Measurements from ENCODE around the gene CEACAM1. TPM values are rescaled to one million over a fixed set of nuclear protein-coding genes. Genes with fewer than 3 reads are reported as not detected.
"Not testable (repeated sequence)": the region's sequence is repeated elsewhere in the genome, so short reads cannot be mapped to it uniquely, and the experiment has no call there.

CEACAM1 gene
- total and polyA plus RNA-seq, 9 donors, result 0.92 to 7.3 (median 2.8) TPM

DNA sequence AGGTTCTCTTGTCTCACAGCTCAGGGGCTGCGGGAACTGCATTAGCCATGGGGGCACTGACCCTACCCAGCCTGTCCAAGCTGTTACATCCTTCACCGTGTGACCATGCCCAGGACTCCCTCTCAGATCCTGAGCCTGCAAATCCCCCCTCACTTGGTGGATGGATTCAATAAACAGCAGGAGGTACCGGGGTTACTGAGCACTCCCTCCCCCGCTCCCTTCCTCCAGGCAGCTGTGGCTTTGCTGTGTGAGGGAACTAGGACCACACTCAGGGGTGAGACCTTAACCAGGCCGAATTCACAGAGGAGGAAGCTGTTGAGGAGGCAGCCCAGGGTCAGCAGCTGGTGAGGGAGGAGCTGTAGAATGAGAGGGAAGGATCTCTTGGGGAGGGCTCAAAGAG is 27.0 kb upstream of the CEACAM1 start:
- Histone ChIP-seq H3K27me3 (no peaks in the 10 kb centered on the region), H3K4me3 (no peak overlapping the region), H3K27ac (no peak overlapping the region), H3K36me3 (no peaks in the 10 kb centered on the region), H3K4me1 (ENCODE audit: insufficient read depth) (peaks cover 2% of the 10 kb centered on the region), H3K9me3 (no peaks in the 10 kb centered on the region)
- TF ChIP-seq CTCF (IDR thresholded peaks at IDR 0.05), result no peak
- no peak for TF ChIP-seq EP300 (IDR thresholded peaks at IDR 0.05)
- TF ChIP-seq POLR2A (IDR thresholded peaks at IDR 0.05), result no peak
- no peak for DNase-seq
- intact Hi-C loops (cut with DNase I), result no loop called here
- WGBS, 3 donors, result 24 to 29% (median 26%) methylated on average over 5 of the region's 5 CpGs

DNA sequence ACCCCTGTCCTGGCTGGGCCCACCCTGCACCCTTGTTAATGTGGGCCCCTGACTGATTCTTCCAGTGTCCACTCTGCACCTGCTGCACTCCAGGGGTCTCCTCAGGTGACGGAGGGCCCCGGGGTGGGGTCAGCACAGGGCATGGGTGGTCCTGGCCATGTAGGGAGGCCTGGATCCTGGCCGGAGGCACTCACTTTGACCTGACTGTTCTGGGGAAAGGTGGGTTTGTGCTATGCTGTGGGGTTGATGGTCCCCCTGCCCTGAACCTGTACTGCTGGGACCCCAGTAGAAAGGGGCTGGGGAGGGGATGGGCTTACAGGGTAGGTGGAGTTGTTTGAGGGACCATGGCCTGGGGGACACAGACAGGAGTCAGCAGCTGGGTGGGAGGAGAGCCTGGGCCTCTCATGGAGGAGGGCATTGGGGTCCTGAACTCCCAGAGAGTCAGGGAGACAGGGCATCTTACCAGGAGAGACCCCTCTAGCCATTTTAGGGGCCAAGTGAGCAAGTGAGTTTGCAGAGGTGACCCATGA is 25.8 kb upstream of the CEACAM1 start:
- TF ChIP-seq CTCF (IDR thresholded peaks at IDR 0.05) (no peak), POLR2A (IDR thresholded peaks at IDR 0.05) (no peak)
- H3K27ac ChIP-seq, result no peak overlapping the region
- WGBS, 3 donors, result 87 to 94% (median 88%) methylated on average over 3 of the region's 3 CpGs
- no peak for DNase-seq
- no peaks in the 10 kb centered on the region for H3K36me3 ChIP-seq
- peaks cover 2% of the 10 kb centered on the region for H3K4me1 ChIP-seq (ENCODE audit: insufficient read depth)
- H3K27me3 ChIP-seq, result no peaks in the 10 kb centered on the region
- no peaks in the 10 kb centered on the region for H3K9me3 ChIP-seq
- intact Hi-C loops (cut with DNase I), result no loop called here
- H3K4me3 ChIP-seq, result no peak overlapping the region

DNA sequence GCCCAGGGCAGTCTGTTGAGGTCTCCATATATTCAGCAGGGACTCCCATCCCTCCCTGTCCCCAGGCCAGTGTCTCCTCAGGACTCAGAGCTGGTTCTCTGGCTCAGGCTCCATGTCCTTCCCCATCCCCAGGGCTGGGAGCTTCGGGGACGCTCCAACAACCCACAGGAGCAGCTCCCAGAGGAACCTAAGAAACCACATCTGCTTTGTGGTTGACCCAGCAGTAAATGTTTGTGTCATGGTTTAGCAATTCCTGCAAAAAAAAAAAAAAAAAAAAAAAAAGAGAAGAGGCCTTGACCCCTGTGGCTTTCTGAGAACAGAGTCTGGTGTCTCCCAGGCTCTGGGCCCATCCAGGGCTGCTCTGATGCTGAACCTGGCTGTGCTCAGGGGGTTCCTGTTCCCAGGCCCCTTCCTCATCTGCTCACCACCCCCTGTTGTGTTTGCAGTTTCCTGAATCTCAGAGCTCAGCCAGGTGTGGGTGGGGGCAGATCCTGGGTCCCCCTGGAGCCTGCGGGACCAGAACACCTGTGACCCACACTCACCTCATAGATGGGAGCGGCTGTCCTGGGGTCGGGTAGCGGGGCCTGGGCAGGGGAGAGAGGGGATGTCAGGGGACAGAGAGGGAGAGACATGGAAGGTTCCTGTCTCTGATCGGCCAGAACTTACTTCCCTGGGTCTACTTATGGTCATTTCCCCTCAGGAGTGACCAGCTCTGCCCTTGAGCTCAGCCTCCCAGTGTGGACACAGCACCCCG is 25.2 kb upstream of the CEACAM1 start:
- no peak for DNase-seq
- intact Hi-C loops (cut with DNase I), result no loop called here
- peaks cover under 1% of the 10 kb centered on the region for H3K4me1 ChIP-seq (ENCODE audit: insufficient read depth)
- H3K9me3 ChIP-seq, result no peaks in the 10 kb centered on the region
- H3K27me3 ChIP-seq, result no peaks in the 10 kb centered on the region
- TF ChIP-seq CTCF (IDR thresholded peaks at IDR 0.05) (no peak), POLR2A (IDR thresholded peaks at IDR 0.05) (no peak), EP300 (IDR thresholded peaks at IDR 0.05) (no peak)
- no peak overlapping the region for H3K4me3 ChIP-seq
- no peaks in the 10 kb centered on the region for H3K36me3 ChIP-seq
- 62 to 74% (median 63%) methylated on average over 8 of the region's 8 CpGs for WGBS, 3 donors
- no peak overlapping the region for H3K27ac ChIP-seq

DNA sequence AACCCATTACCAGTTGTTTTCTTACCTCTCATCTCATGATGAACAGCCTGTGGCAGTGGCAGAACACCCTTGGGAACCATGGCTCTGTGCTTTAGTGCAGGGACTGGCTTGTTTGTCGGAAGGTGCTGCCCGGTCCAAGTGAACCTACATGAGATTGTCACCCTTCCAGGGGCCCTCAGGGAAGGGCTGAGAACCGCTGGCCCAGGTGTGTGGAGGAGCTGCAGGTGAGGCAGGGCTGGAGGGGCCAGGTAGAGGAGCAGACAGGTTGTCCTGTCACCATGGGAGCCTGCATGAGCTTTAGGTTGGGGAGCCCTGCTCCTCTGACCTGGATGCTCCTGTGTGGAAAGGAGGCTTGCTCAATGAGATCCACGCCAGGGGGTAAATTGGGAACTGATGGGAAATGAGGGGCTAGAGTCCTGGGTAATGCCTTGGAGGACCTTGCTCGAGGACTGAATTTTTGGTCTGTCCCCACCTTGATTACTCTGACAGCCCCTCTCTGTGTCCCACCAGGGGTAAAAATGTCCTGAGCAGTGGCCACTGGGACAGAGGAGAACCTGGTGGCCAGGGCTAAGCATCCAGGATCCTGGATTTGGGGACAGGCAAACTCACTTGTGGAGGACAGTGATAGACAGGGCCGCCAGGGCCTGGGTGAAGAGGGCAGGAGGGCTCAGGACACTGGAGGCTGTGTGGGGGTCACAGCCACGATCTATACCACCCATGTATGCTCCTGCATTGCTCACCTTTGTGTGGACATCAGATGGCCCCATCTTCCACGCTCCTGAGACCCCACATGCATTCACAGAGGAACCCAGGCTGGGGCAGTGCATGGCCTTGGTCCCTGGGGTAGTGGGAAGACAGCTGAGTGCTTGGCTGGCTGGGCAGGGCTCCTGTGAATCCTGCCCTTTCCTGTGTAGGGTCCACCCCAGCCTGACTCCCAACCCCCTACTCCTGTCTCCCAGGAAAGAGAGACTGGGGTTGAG is 24.1 kb upstream of the CEACAM1 start:
- whole genome bisulfite sequencing, 3 donors, result 90 to 92% (median 90%) methylated on average over 7 to 8 of the region's 8 CpGs
- intact Hi-C loops (cut with DNase I), result no loop called here
- Histone ChIP-seq H3K9me3 (no peaks in the 10 kb centered on the region), H3K4me1 (ENCODE audit: insufficient read depth) (no peaks in the 10 kb centered on the region), H3K36me3 (no peaks in the 10 kb centered on the region), H3K4me3 (no peak overlapping the region), H3K27me3 (no peaks in the 10 kb centered on the region), H3K27ac (no peak overlapping the region)
- DNase-seq, result no peak
- TF ChIP-seq POLR2A (IDR thresholded peaks at IDR 0.05) (no peak), EP300 (IDR thresholded peaks at IDR 0.05) (no peak), CTCF (IDR thresholded peaks at IDR 0.05) (no peak)

- H3K4me3 ChIP-seq; H3K9me3 ChIP-seq; DNase-seq; H3K27ac ChIP-seq; intact Hi-C loops (cut with DNase I); H3K4me1 ChIP-seq (ENCODE audit: insufficient read depth); H3K27me3 ChIP-seq; H3K36me3 ChIP-seq: not testable (repeated sequence)
- WGBS, 3 donors, result 94% methylated on average over 6 of the region's 6 CpGs
These were observed 22.2 kb upstream of the CEACAM1 start for GRCh38 chr19:42550521-42550920.

DNA sequence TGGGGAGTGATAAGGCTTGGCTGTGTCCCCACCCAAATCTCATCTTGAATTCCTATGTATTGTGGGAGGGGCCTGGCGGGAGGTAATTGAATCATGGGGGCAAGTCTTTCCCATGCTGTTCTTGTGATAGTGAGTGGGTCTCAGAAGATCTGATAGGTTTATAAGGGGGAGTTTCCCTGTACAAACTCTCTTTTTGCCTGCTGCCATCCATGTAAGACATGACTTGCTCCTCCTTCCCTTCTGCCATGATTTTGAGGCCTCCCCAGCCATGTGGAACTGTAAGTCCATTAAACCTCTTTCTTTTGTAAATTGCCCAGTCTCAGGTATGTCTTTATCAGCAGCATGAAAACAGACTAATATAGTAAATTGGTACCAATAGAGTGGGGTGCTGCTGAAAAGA is 20.8 kb upstream of the CEACAM1 start:
- H3K4me1 ChIP-seq (ENCODE audit: insufficient read depth); H3K27ac ChIP-seq; H3K4me3 ChIP-seq; intact Hi-C loops (cut with DNase I); H3K9me3 ChIP-seq; H3K27me3 ChIP-seq; H3K36me3 ChIP-seq; DNase-seq: not testable (repeated sequence)
- WGBS, 3 donors, result 95 to 100% (median 100%) methylated on average over 1 of the region's 1 CpG

All from ovary (tissue), 9 donors.